Endothelial cell (in vitro differentiated cells): ENCODE measurements around the gene SLC36A1. TPM values are rescaled to one million over a fixed set of nuclear protein-coding genes. Genes with fewer than 3 reads are reported as not detected.

Experiments used
- DNase-seq: peaks from one replicate; pipeline ENCODE4 v3.0.0; 2021; ENCODE audit warnings: low spot score
- H3K27ac Mint-ChIP-seq: one replicate; pipeline ENCODE4 v1.8.0; 2021; ENCODE audit warnings: mixed read lengths, inconsistent platforms; ENCODE audit not compliant: unreplicated experiment
- H3K27me3 Mint-ChIP-seq: one replicate; pipeline ENCODE4 v1.8.0; 2021; ENCODE audit warnings: mild to moderate bottlenecking, moderate library complexity, mixed read lengths, inconsistent platforms; ENCODE audit not compliant: unreplicated experiment
- H3K36me3 Mint-ChIP-seq: one replicate; pipeline ENCODE4 v1.8.0; 2021; ENCODE audit warnings: mild to moderate bottlenecking, low read depth, mixed read lengths, inconsistent platforms; ENCODE audit not compliant: unreplicated experiment
- H3K4me1 Mint-ChIP-seq: one replicate; pipeline ENCODE4 v1.8.0; 2021; ENCODE audit warnings: mild to moderate bottlenecking, mixed read lengths, inconsistent platforms; ENCODE audit not compliant: unreplicated experiment
- H3K4me3 Mint-ChIP-seq: one replicate; pipeline ENCODE4 v1.8.0; 2021; ENCODE audit warnings: mild to moderate bottlenecking, mixed read lengths, inconsistent platforms; ENCODE audit not compliant: unreplicated experiment
- H3K9me3 Mint-ChIP-seq: one replicate; pipeline ENCODE4 v1.8.0; 2021; ENCODE audit warnings: mixed read lengths, inconsistent platforms; ENCODE audit not compliant: unreplicated experiment
- CTCF ChIP-seq: fragments of 200-600 bp; sonication (generic); IDR thresholded peaks from one replicate; pipeline ENCODE4 v1.5.0; 2021; ENCODE audit warnings: antibody characterized with exemption; ENCODE audit not compliant: unreplicated experiment
- total RNA-seq: library from RNA; stranded (reverse); fragmentation: NEBNext Ultra II Directional; extraction: Animal tissue kit (Norgen Biotek cat#: 25700); gene quantifications from one replicate; pipeline ENCODE4 v1.2.1, GENCODE V29; 2021; ENCODE audit not compliant: unreplicated experiment

Gene SLC36A1
- total RNA-seq, 1 donor from 2014 or later, result 4.8 TPM

GRCh38 chr5:151509231-151509630, 61.8 kb downstream of the SLC36A1 start:
- no peak for DNase-seq
- H3K9me3 Mint-ChIP-seq, result no peaks in the 10 kb centered on the region
- H3K4me1 Mint-ChIP-seq, result no peaks in the 10 kb centered on the region
- no peaks in the 10 kb centered on the region for H3K27me3 Mint-ChIP-seq
- H3K27ac Mint-ChIP-seq, result no peak overlapping the region
- H3K36me3 Mint-ChIP-seq, result no peaks in the 10 kb centered on the region
- no peak for TF ChIP-seq CTCF
- no peak overlapping the region for H3K4me3 Mint-ChIP-seq

DNA sequence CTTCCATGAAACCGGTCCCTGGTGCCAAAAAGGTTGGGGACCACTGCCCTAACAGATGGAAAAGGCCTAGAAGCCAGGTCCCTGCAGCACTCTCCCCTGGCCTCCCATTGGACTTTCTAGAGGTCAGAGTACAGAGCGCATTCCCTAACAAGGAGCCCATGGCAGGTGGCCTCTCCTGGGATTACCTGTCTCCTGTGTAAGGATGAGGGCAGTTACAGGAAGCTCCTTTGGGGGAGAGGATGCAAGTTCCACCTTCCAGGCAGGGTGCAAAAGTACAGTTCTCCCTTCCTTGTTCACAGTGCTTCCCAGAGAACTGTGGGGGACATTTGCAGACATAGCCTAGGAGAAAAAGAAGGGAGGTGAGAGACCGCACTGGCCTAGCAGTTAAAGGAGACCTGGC, 62.4 kb downstream of the SLC36A1 start:
- Mint-ChIP-seq H3K27me3 (no peaks in the 10 kb centered on the region), H3K4me1 (no peaks in the 10 kb centered on the region), H3K4me3 (no peak overlapping the region)

GRCh38 chr5:151517122-151517920, 69.9 kb downstream of the SLC36A1 start:
- Mint-ChIP-seq H3K36me3 (no peaks in the 10 kb centered on the region), H3K27me3 (no peaks in the 10 kb centered on the region), H3K9me3 (no peaks in the 10 kb centered on the region), H3K4me3 (no peak overlapping the region), H3K27ac (no peak overlapping the region), H3K4me1 (peaks cover 1% of the 10 kb centered on the region)
- DNase-seq, result no peak
- TF ChIP-seq CTCF, result no peak

More for the DNA sequence above, 62.4 kb downstream of the SLC36A1 start:
- TF ChIP-seq CTCF, result no peak
- Mint-ChIP-seq H3K36me3 (no peaks in the 10 kb centered on the region), H3K9me3 (no peaks in the 10 kb centered on the region), H3K27ac (no peak overlapping the region)
- no peak for DNase-seq

- TF ChIP-seq CTCF, result no peak
- no peaks in the 10 kb centered on the region for H3K36me3 Mint-ChIP-seq
- DNase-seq, result no peak
- H3K4me3 Mint-ChIP-seq, result no peak overlapping the region
- H3K27me3 Mint-ChIP-seq, result peaks cover 5% of the 10 kb centered on the region
- H3K27ac Mint-ChIP-seq, result no peak overlapping the region
- peaks cover 4% of the 10 kb centered on the region for H3K4me1 Mint-ChIP-seq
- H3K9me3 Mint-ChIP-seq, result no peaks in the 10 kb centered on the region
Measured at GRCh38 chr5:151520294-151520693, 72.9 kb downstream of the SLC36A1 start.

DNA sequence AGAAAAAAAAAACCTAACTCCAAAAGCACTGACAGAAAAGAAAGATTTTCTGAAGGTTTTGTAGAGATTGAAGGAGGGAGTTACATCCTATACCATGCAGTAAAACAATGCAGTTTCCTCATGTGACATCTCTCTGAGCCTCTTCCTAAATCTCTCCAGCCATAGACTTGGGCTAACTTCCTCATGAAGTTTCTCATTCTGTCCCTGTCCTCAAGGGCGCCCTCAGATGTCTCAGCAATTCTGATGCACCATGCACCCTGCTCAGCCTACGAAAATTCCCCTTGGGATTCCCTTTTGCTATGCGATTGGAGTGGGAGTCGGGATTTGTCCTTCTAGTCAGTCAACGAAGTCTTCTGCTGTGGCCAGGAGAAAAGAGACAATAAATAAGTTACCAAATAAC, 74.8 kb downstream of the SLC36A1 start:
- TF ChIP-seq CTCF, result no peak
- Mint-ChIP-seq H3K27me3 (peaks cover 5% of the 10 kb centered on the region), H3K27ac (no peak overlapping the region), H3K36me3 (no peaks in the 10 kb centered on the region), H3K9me3 (no peaks in the 10 kb centered on the region), H3K4me1 (peaks cover 4% of the 10 kb centered on the region), H3K4me3 (no peak overlapping the region)
- no peak for DNase-seq
